Measurements from ENCODE around the gene FAM9A.
"Not testable (repeated sequence)": the region's sequence is repeated elsewhere in the genome, so short reads cannot be mapped to it uniquely, and the experiment has no call there.

The FAM9A gene

DNA sequence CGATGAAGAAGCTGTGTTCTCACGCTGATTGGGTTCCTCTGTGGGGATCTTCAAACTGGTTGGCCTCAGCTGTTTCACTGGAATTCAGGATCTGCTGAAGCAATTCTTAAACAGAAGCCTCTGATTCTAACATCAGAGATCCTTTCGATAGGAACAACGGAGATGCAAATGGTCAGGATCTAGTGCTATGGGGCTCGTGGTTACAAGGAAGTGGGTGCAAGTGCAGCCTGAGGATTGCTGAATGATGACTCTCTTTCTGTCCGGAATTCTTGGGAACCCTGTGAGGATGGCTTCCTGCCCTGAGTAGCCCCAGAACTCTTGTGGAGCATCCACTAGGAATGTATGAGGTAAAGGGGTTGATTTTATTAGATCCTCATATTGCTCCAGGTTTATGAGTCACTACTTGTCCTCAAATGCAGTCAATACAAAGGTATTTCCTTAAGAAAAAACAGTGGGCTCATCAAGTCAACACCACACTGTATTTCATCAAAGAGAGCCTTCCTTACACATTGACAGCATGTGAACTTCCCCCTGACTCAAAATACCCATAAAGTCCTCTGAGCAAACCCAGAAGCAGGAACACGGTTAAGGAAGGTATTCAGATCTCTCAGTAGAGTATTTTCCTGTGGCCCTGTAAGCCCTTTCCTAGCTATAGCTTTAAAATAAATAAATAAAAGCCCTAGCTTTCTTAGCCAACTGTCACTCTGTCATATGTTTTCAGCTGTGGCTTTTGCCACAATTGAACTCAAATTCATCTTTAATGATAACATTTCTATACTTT is 43.4 kb downstream of the FAM9A start:
- H3K4me3 ChIP-seq (ENCODE audit: low read length); H3K9me3 ChIP-seq (replicated peaks; ENCODE audit: low read length); H3K36me3 ChIP-seq (ENCODE audit: insufficient read depth, low read length): not testable (repeated sequence)

GRCh38 chrX:8755813-8756212 is 45.4 kb downstream of the FAM9A start:
- Histone ChIP-seq H3K9ac (ENCODE audit: low read depth, low read length) (no peak overlapping the region), H3K4me2 (ENCODE audit: low read length) (no peak overlapping the region), H3K27me3 (ENCODE audit: control insufficient read depth, insufficient read depth, low read length) (no peaks in the 10 kb centered on the region), H3K4me1 (ENCODE audit: control insufficient read depth, insufficient read depth, low read length) (peaks cover 11% of the 10 kb centered on the region), H3K4me3 (ENCODE audit: low read length) (no peak overlapping the region), H3K36me3 (ENCODE audit: insufficient read depth, low read length) (no peaks in the 10 kb centered on the region), H3K9me3 (replicated peaks; ENCODE audit: low read length) (no peaks in the 10 kb centered on the region)

More for the DNA sequence above, 43.4 kb downstream of the FAM9A start:
- peaks cover 11% of the 10 kb centered on the region for H3K4me1 ChIP-seq (ENCODE audit: control insufficient read depth, insufficient read depth, low read length)
- H3K27me3 ChIP-seq (ENCODE audit: control insufficient read depth, insufficient read depth, low read length); H3K9ac ChIP-seq (ENCODE audit: low read depth, low read length); H3K4me2 ChIP-seq (ENCODE audit: low read length): not testable (repeated sequence)

DNA sequence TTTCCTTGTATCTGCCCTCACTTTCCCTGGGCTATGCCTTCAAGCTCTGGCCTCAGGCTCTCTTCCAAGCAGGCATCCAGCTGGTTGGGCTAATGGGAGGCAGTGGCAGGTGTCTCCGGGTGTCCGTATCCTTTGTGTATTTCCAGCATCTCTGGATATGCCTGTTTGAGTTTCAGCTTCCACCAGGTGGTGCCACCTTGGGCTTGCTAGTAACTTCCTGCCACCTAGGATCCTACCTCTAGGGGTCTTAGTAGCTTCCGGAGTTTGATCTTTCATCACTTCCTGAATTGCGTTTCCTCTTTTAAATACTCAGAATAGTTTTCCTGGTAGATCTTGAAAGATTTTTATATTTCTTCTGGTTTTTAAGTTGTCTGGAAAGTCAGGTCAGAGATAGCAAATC is 46.1 kb downstream of the FAM9A start:
- Histone ChIP-seq H3K9ac (ENCODE audit: low read depth, low read length) (no peak overlapping the region), H3K27me3 (ENCODE audit: control insufficient read depth, insufficient read depth, low read length) (no peaks in the 10 kb centered on the region)

DNA sequence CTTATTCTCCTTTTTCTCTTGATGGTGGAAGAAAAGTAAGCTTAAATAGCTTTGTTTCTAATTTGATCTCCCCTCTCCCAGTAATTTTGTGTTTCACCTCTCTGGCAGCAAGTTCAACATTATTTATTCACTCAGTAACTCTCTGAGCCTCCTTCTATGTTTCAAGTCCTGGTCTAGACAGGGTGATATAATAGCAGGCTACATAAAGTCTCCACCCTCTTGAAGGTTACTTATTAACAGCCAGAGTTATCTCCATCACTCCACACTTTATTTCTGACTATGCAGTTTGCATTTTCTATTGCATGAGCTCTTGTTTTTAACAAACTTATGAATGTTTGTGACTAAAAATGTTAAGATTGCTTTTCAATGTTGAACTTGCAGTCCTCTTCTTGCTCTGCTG is 51.5 kb downstream of the FAM9A start:
- no peaks in the 10 kb centered on the region for H3K9me3 ChIP-seq (replicated peaks; ENCODE audit: low read length)
- no peak overlapping the region for H3K4me2 ChIP-seq (ENCODE audit: low read length)
- H3K27me3 ChIP-seq (ENCODE audit: control insufficient read depth, insufficient read depth, low read length) = no peaks in the 10 kb centered on the region
- H3K4me1 ChIP-seq (ENCODE audit: control insufficient read depth, insufficient read depth, low read length) = no peaks in the 10 kb centered on the region
- no peak overlapping the region for H3K9ac ChIP-seq (ENCODE audit: low read depth, low read length)
- no peak overlapping the region for H3K4me3 ChIP-seq (ENCODE audit: low read length)
- no peaks in the 10 kb centered on the region for H3K36me3 ChIP-seq (ENCODE audit: insufficient read depth, low read length)

More for the DNA sequence above, 46.1 kb downstream of the FAM9A start:
- Histone ChIP-seq H3K9me3 (replicated peaks; ENCODE audit: low read length) (no peaks in the 10 kb centered on the region), H3K36me3 (ENCODE audit: insufficient read depth, low read length) (no peaks in the 10 kb centered on the region), H3K4me3 (ENCODE audit: low read length) (no peak overlapping the region), H3K4me2 (ENCODE audit: low read length) (no peak overlapping the region), H3K4me1 (ENCODE audit: control insufficient read depth, insufficient read depth, low read length) (peaks cover 11% of the 10 kb centered on the region)

DNA sequence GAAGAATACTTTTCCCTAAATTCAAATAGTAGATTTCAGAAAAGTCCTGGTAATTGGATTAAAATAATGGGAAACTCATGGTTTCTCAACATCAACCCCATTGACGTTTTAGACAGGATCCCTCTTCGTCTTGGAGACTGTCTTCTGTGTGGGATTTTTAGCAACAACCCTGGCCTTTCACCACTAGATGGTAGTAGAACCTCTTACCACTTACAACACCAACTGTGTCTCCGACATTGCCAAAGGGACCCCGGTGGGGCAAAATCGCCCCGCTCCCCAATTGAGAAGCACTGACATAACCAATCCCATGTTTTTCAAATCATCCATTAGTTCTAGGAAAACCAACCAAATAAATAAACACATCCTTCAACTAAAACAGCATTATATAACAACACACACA is 52.3 kb downstream of the FAM9A start:
- no peak overlapping the region for H3K4me3 ChIP-seq (ENCODE audit: low read length)
- no peaks in the 10 kb centered on the region for H3K4me1 ChIP-seq (ENCODE audit: control insufficient read depth, insufficient read depth, low read length)
- no peaks in the 10 kb centered on the region for H3K36me3 ChIP-seq (ENCODE audit: insufficient read depth, low read length)
- no peaks in the 10 kb centered on the region for H3K9me3 ChIP-seq (replicated peaks; ENCODE audit: low read length)
- H3K4me2 ChIP-seq (ENCODE audit: low read length) = no peak overlapping the region
- no peaks in the 10 kb centered on the region for H3K27me3 ChIP-seq (ENCODE audit: control insufficient read depth, insufficient read depth, low read length)
- no peak overlapping the region for H3K9ac ChIP-seq (ENCODE audit: low read depth, low read length)

DNA sequence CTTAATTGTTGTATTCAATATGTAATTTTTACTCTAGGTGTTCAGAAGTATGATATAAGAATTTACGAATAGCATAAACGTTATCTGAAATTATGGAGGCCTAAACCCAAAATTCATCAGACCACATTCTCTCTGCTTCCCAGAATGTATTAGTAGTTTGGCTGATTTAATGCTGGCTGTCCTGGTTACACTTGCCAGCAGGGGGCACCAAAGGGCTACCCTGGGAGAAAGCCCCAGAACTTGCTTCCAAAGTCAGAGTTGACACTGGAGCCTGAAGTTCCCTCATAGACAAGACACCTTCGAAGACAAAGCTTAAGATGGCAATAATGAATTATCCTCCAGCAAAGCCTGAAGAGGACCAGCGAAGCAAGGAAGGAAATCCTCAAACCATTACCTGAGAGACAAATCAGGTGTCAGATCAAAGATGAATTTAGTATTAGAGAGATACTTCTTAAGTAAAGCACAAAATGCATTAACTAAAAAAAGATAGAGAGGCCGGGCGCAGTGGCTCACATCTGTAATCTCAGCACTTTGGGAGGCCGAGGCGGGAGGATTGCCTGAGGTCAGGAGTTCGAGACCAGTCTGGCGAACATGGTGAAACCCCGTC is 58.0 kb downstream of the FAM9A start:
- no peaks in the 10 kb centered on the region for H3K9me3 ChIP-seq (replicated peaks; ENCODE audit: low read length)
- no peak overlapping the region for H3K4me2 ChIP-seq (ENCODE audit: low read length)
- no peak overlapping the region for H3K9ac ChIP-seq (ENCODE audit: low read depth, low read length)
- no peak overlapping the region for H3K4me3 ChIP-seq (ENCODE audit: low read length)
- no peaks in the 10 kb centered on the region for H3K27me3 ChIP-seq (ENCODE audit: control insufficient read depth, insufficient read depth, low read length)
- H3K36me3 ChIP-seq (ENCODE audit: insufficient read depth, low read length) = no peaks in the 10 kb centered on the region
- H3K4me1 ChIP-seq (ENCODE audit: control insufficient read depth, insufficient read depth, low read length) = no peaks in the 10 kb centered on the region

DNA sequence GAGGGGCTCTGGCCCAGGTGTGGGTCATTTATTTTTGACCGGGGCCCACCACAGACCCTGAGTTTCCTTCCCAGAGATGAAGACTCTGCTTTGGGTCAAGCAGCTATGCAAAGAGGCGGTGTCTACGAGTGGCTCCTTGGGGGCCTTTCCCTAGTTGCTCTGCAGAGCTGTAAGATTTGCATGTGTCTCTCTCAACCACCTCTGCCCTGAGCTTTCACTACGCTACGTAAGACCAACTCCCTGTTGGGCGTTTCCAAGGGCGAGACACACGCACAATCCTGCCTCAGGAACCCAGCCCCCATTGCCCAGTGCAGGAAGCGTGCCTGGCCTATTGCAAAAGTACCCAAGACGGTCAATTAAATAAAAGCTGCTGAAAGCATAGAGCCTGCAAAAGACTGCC is 59.2 kb downstream of the FAM9A start:
- H3K9me3 ChIP-seq (replicated peaks; ENCODE audit: low read length) = no peaks in the 10 kb centered on the region
- H3K27me3 ChIP-seq (ENCODE audit: control insufficient read depth, insufficient read depth, low read length) = no peaks in the 10 kb centered on the region
- no peaks in the 10 kb centered on the region for H3K36me3 ChIP-seq (ENCODE audit: insufficient read depth, low read length)
- H3K4me3 ChIP-seq (ENCODE audit: low read length) = no peak overlapping the region
- H3K9ac ChIP-seq (ENCODE audit: low read depth, low read length) = no peak overlapping the region
- H3K4me1 ChIP-seq (ENCODE audit: control insufficient read depth, insufficient read depth, low read length) = no peaks in the 10 kb centered on the region
- no peak overlapping the region for H3K4me2 ChIP-seq (ENCODE audit: low read length)

Measured in skeletal muscle satellite cell (primary cell).